Measurements from ENCODE around the gene THAP8. TPM values are rescaled to one million over a fixed set of nuclear protein-coding genes. Genes with fewer than 3 reads are reported as not detected.

THAP8 gene
- total RNA-seq, 1 experiment from 2014 or later = 6.6 TPM

- TF ChIP-seq E2F4 (CRISPR knock-in tag; IDR thresholded peaks at IDR 0.05; ENCODE audit: borderline replicate concordance, low read depth) = peak; percentile 83
- no peak for TF ChIP-seq CBFB (CRISPR knock-in tag; IDR thresholded peaks at IDR 0.05; ENCODE audit: low read depth)
- no peak for TF ChIP-seq ERG (CRISPR knock-in tag; IDR thresholded peaks at IDR 0.05)
- no peak for TF ChIP-seq TCF7 (CRISPR knock-in tag; IDR thresholded peaks at IDR 0.05; ENCODE audit: low read depth)
- no peak for TF ChIP-seq MXD4 (CRISPR knock-in tag; IDR thresholded peaks at IDR 0.05; ENCODE audit: borderline replicate concordance)
- peak; percentile 89 for TF ChIP-seq E2F5 (CRISPR knock-in tag; IDR thresholded peaks at IDR 0.05)
- TF ChIP-seq ZSCAN18 (CRISPR knock-in tag; IDR thresholded peaks at IDR 0.05) = no peak
- TF ChIP-seq ZNF425 (CRISPR knock-in tag; conservative IDR thresholded peaks at IDR 0.05) = no peak
- TF ChIP-seq NR2C2 (CRISPR knock-in tag; IDR thresholded peaks at IDR 0.05) = no peak
- no peak for TF ChIP-seq IRF1 (CRISPR knock-in tag; IDR thresholded peaks at IDR 0.05)
- no peak for TF ChIP-seq E2F1 (CRISPR knock-in tag; IDR thresholded peaks at IDR 0.05)
- TF ChIP-seq ZNF396 (CRISPR knock-in tag; IDR thresholded peaks at IDR 0.05; ENCODE audit: borderline replicate concordance) = no peak
- no peak for TF ChIP-seq ZNF138 (CRISPR knock-in tag; conservative IDR thresholded peaks at IDR 0.05)
- no peak for TF ChIP-seq ZNF263 (CRISPR knock-in tag; IDR thresholded peaks at IDR 0.05; ENCODE audit: low read depth)
- no peak for TF ChIP-seq HMGA2 (CRISPR knock-in tag; IDR thresholded peaks at IDR 0.05)
- peak; percentile 20; the same call in 1 of the 2 replicates for TF ChIP-seq ESRRA (CRISPR knock-in tag; IDR thresholded peaks at IDR 0.05; ENCODE audit: borderline replicate concordance)
- no peak for TF ChIP-seq ATF3 (CRISPR knock-in tag; conservative IDR thresholded peaks at IDR 0.05)
- no peak for TF ChIP-seq ELF4 (CRISPR knock-in tag; IDR thresholded peaks at IDR 0.05; ENCODE audit: low read depth)
- no peak for TF ChIP-seq RELA (CRISPR knock-in tag; IDR thresholded peaks at IDR 0.05; ENCODE audit: borderline replicate concordance)
- TF ChIP-seq ARID4B (CRISPR knock-in tag; IDR thresholded peaks at IDR 0.05; ENCODE audit: borderline replicate concordance) = no peak
- TF ChIP-seq IRF2 (CRISPR knock-in tag; IDR thresholded peaks at IDR 0.05; ENCODE audit: borderline replicate concordance, low read depth) = no peak
Observed at GRCh38 chr19:36054733-36055686, 925 bp upstream of the THAP8 start, which contains the start of gene WDR62 (continued).

Data from WTC11 (cell line).